Measurements from ENCODE around the gene BEND3. TPM values are rescaled to one million over a fixed set of nuclear protein-coding genes. Genes with fewer than 3 reads are reported as not detected.

Gene BEND3
- total and polyA plus RNA-seq, 10 of the 15 experiments (the other 5 are each of a cell fraction or from before 2014, with no cell fraction given) = 1.1 to 9.0 (median 3.6) TPM

- no peak for TF ChIP-seq ZZZ3 (IDR thresholded peaks at IDR 0.05; ENCODE audit: control insufficient read depth, insufficient read length, low read depth)
- no peak for TF ChIP-seq CEBPZ (IDR thresholded peaks at IDR 0.05; ENCODE audit: low read depth, low read length)
- TF ChIP-seq SRF (IDR thresholded peaks at IDR 0.05; ENCODE audit: low read depth in 2 of 2, low read length in 2 of 2) = no peak
- no peak for TF ChIP-seq JUND (IDR thresholded peaks at IDR 0.05; ENCODE audit: low read depth, low read length)
- TF ChIP-seq HDAC6 (IDR thresholded peaks at IDR 0.05; ENCODE audit: unreplicated experiment) = no peak
- no peak for TF ChIP-seq MEF2B (IDR thresholded peaks at IDR 0.05; ENCODE audit: partially characterized antibody, poor library complexity, severe bottlenecking)
Measured at GRCh38 chr6:107079429-107079828, 35.9 kb downstream of the BEND3 start (continued).

GRCh38 chr6:107077710-107078109, 37.6 kb downstream of the BEND3 start:
- Histone ChIP-seq H3K4me2 (ENCODE audit: control insufficient read depth, insufficient read depth) (no peak overlapping the region), H3K9me3 (replicated peaks; ENCODE audit: control insufficient read depth, insufficient read depth, low read length) (no peaks in the 10 kb centered on the region), H3K4me3 (no peak overlapping the region), H3K36me3 (ENCODE audit: control insufficient read depth in 2 of 2, insufficient read depth in 2 of 2, low read length in 1 of 2) (0 out of 4 replicates have a peak, but pooled peaks cover 0 to 1% of the 10 kb centered on the region in 2 experiments), H3K79me2 (ENCODE audit: control insufficient read depth, insufficient read depth, low read length) (no peaks in the 10 kb centered on the region), H3K9ac (ENCODE audit: control insufficient read depth, insufficient read depth, low read length) (no peak overlapping the region), H3K27ac (ENCODE audit: control insufficient read depth, insufficient read depth) (no peak overlapping the region), H3K4me1 (ENCODE audit: control insufficient read depth, insufficient read depth, low read length) (peaks cover 3% of the 10 kb centered on the region; the same call in 1 of the 2 replicates), H2AFZ (ENCODE audit: control insufficient read depth, low read depth, low read length) (no peak overlapping the region), H4K20me1 (ENCODE audit: control insufficient read depth, insufficient read depth) (no peaks in the 10 kb centered on the region), H3K27me3 (replicated peaks in 1 of 2; ENCODE audit: control insufficient read depth in 2 of 2, insufficient read depth in 2 of 2, low read length in 1 of 2) (no peaks in the 10 kb centered on the region)
- in situ Hi-C loops (cut with MboI) = no loop called here
- no peak for DNase-seq (ENCODE audit: low read depth, low spot score)
- POLR2A ChIA-PET = no interaction called here
- 73% methylated on average over 7 of the region's 7 CpGs for WGBS (ENCODE audit: insufficient coverage, insufficient replicate concordance, low lambda C conversion rate, missing lambda C conversion rate)
- no peak for FAIRE-seq
- CTCF ChIA-PET = interaction anchor here (3.7 kb wide), 1 partner anchor 36 kb away, joined by 23 read pairs; no protein-coding TSS in a partner anchor
- intact Hi-C loops (cut with micrococcal nuclease; ENCODE audit: unreplicated experiment) = loop anchor here (2.0 kb wide), 1 partner anchor 37 kb away; the partner anchor contains the start of gene BEND3
- no peak for ATAC-seq
- TF ChIP-seq EZH2 (IDR thresholded peaks at IDR 0.05; ENCODE audit: borderline replicate concordance, control insufficient read depth, low read depth, low read length) = no peak
- TF ChIP-seq POLR2AphosphoS2 (IDR thresholded peaks at IDR 0.05; ENCODE audit: low read depth, low read length) = no peak
- SMC1A ChIA-PET (ENCODE audit: uncharacterized antibody, unreplicated experiment) = interaction anchor here (4.0 kb wide), 1 partner anchor 36 kb away, joined by 10 read pairs; no protein-coding TSS in a partner anchor
- RAD21 ChIA-PET (ENCODE audit: unreplicated experiment) = no interaction called here
- no TSS peak for BruUV-seq (replicated peaks)

Measured in GM12878 (cell line).